Measurements from ENCODE around the gene SMIM21.

The SMIM21 gene

GRCh38 chr18:75360215-75360614 lies 67.3 kb downstream of the SMIM21 start:
- Histone ChIP-seq H2AFZ (no peak overlapping the region), H3K9me3 (ENCODE audit: control insufficient read depth, low read length) (no peaks in the 10 kb centered on the region), H3K27ac (no peak overlapping the region), H3K36me3 (ENCODE audit: control insufficient read depth, insufficient read depth, low read length) (no peaks in the 10 kb centered on the region), H3K27me3 (ENCODE audit: control insufficient read depth, insufficient read depth, low read length) (no peaks in the 10 kb centered on the region), H3K4me2 (ENCODE audit: low read length) (no peak overlapping the region), H3K79me2 (no peaks in the 10 kb centered on the region), H3K4me1 (no peaks in the 10 kb centered on the region), H3K9ac (no peak overlapping the region), H3K4me3 (ENCODE audit: low read depth, low read length) (no peak overlapping the region)
- TF ChIP-seq CTCF (IDR thresholded peaks at IDR 0.05), result no peak
